WTC11 (cell line): ENCODE results near the gene LAGE3.

ENCODE experiments used
- ATF2 ChIP-seq: sonication (generic); formaldehyde crosslinking; IDR thresholded peaks from 2 replicates; pipeline ENCODE4 v1.8.1; 2022; ENCODE audit warnings: low read depth, missing genetic modification reagents, borderline replicate concordance
- CREB1 ChIP-seq: sonication (generic); formaldehyde crosslinking; IDR thresholded peaks from 2 replicates; pipeline ENCODE4 v1.8.0; 2023; ENCODE audit warnings: mild to moderate bottlenecking, missing genetic modification reagents
- CREM ChIP-seq: sonication (generic); formaldehyde crosslinking; IDR thresholded peaks from 2 replicates; pipeline ENCODE4 v1.8.1; 2022; ENCODE audit warnings: mild to moderate bottlenecking, missing genetic modification reagents, moderate library complexity
- CTCF ChIP-seq: fragments of 200-600 bp; IDR thresholded peaks from 2 replicates; pipeline ENCODE4 v1.8.0; 2022; ENCODE audit warnings: antibody characterized with exemption
- E2F4 ChIP-seq: sonication (generic); formaldehyde crosslinking; IDR thresholded peaks from 2 replicates; pipeline ENCODE4 v1.8.1; 2022; ENCODE audit warnings: low read depth, mild to moderate bottlenecking, moderate library complexity, missing genetic modification reagents, borderline replicate concordance
- ETV6 ChIP-seq: sonication (generic); formaldehyde crosslinking; IDR thresholded peaks from 2 replicates; pipeline ENCODE4 v1.8.1; 2022; ENCODE audit warnings: mild to moderate bottlenecking, missing genetic modification reagents
- MLX ChIP-seq: sonication (generic); formaldehyde crosslinking; IDR thresholded peaks from 2 replicates; pipeline ENCODE4 v1.8.1; 2023; ENCODE audit warnings: mild to moderate bottlenecking, missing genetic modification reagents, moderate library complexity
- NR3C1 ChIP-seq: sonication (generic); formaldehyde crosslinking; conservative IDR thresholded peaks from 2 replicates; pipeline ENCODE4 v1.8.1; 2023; ENCODE audit warnings: low read depth, mild to moderate bottlenecking, missing genetic modification reagents
- TEAD4 ChIP-seq: sonication (generic); formaldehyde crosslinking; IDR thresholded peaks from 2 replicates; pipeline ENCODE4 v1.8.0; 2022; ENCODE audit warnings: mild to moderate bottlenecking, missing genetic modification reagents
- TF ChIP-seq, protein P1 (sequence below): sonication (generic); formaldehyde crosslinking; IDR thresholded peaks from 2 replicates; pipeline ENCODE4 v1.8.0; 2022; ENCODE audit warnings: mild to moderate bottlenecking, missing genetic modification reagents

DNA sequence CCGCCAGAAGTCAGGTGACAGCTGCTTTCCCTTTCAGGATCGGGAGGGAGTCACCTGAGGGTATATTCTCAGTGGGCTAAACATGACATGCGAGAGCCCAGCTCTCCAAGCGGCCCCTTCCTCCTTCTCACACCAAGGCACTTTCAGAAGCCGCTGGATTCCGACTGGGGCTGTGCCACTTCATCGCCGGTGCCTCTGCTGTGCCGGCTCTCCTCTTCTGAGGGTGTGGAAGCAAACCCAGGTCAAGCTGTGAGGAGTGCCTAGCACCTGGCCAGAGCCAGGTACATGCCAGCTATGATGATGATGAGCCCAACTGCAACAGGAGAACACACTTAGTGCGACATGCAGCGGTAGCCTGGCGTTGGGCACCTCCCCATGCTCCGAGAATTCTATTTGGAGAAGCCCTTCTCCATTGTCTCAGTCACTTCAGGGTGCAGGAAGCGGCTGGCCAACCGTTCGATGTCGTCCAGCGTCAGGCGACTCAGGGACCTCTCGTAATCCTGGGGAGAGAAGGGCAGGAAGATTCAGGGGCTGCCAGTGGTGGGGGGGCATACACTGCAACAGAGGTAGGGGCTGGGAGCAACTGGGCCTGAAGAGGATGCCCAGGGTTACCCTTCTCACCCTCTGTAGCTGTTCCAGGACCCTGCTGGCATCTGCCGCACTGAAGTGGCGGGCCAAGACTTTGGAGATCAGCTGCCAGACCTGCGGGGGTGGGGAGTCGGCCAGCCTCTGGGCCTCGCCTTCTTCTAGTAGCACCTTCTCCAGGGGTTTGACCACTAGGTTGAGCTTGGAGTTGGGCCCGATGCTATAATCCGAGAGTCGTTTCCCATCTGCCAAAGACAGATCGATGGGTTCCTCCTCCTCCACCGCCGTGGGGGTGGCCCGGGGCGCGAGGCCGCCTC lies 6.3 kb upstream of the LAGE3 start:
- TF ChIP-seq CTCF = no peak
- TF ChIP-seq TEAD4 (CRISPR knock-in tag) = no peak
- no peak for TF ChIP-seq CREM
- TF ChIP-seq NR3C1 (CRISPR knock-in tag) = no peak
- TF ChIP-seq CREB1 (CRISPR knock-in tag) = no peak
- TF ChIP-seq, protein P1, sequence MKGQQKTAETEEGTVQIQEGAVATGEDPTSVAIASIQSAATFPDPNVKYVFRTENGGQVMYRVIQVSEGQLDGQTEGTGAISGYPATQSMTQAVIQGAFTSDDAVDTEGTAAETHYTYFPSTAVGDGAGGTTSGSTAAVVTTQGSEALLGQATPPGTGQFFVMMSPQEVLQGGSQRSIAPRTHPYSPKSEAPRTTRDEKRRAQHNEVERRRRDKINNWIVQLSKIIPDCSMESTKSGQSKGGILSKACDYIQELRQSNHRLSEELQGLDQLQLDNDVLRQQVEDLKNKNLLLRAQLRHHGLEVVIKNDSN = no peak
- TF ChIP-seq ATF2 = no peak
- TF ChIP-seq MLX (CRISPR knock-in tag) = no peak
- no peak for TF ChIP-seq E2F4 (CRISPR knock-in tag)
- TF ChIP-seq ETV6 (CRISPR knock-in tag) = no peak
